OCI-LY7 (cell line): ENCODE measurements around the gene UBTF. TPM values are rescaled to one million over a fixed set of nuclear protein-coding genes. Genes with fewer than 3 reads are reported as not detected.

Experiments used
- BruUV-seq: library from RNA; stranded (reverse); fragments of 400-500 nt; replicated peaks from 2 replicates; lab custom pipeline; 2021; lab: Mats Ljungman, UMichigan
- CTCF ChIA-PET: fragments of 300-600 bp; sonication (Branson Sonifier 250); formaldehyde crosslinking; loops from one replicate; lab custom pipeline; 2022; ENCODE audit warnings: antibody characterized with exemption; ENCODE audit not compliant: unreplicated experiment; lab: Charles Lee
- POLR2A ChIA-PET: fragments of 300-600 bp; sonication (Branson Sonifier 250); formaldehyde crosslinking; loops from one replicate; lab custom pipeline; 2022; ENCODE audit warnings: antibody characterized with exemption; lab: Charles Lee
- DNase-seq: peaks from one replicate; pipeline ENCODE4 v3.0.0-alpha.2; 2015; ENCODE audit warnings: low spot score
- H2AFZ ChIP-seq: fragments of 200-600 bp; sonication (generic), shearing (Covaris generic); 2 replicates; pipeline ENCODE4 v1.6.1; 2014; ENCODE audit warnings: mild to moderate bottlenecking, antibody characterized with exemption, low read length, moderate library complexity
- H3K27ac ChIP-seq: fragments of 200-600 bp; sonication (generic); 2 replicates; pipeline ENCODE4 v1.5.1; 2014; ENCODE audit warnings: mixed run types, low read depth, mild to moderate bottlenecking, moderate library complexity, low read length, inconsistent platforms; ENCODE audit not compliant: poor library complexity, severe bottlenecking
- H3K36me3 ChIP-seq: fragments of 200-600 bp; sonication (generic); 2 replicates; pipeline ENCODE4 v1.6.1; 2014; ENCODE audit warnings: mild to moderate bottlenecking, antibody characterized with exemption, low read length, moderate library complexity, mixed read lengths; ENCODE audit not compliant: insufficient read depth
- H3K4me1 ChIP-seq: fragments of 200-600 bp; sonication (generic); 2 replicates; pipeline ENCODE4 v1.5.1; 2014; ENCODE audit warnings: mild to moderate bottlenecking, low read length; ENCODE audit not compliant: insufficient read depth, poor library complexity, severe bottlenecking
- H3K4me2 ChIP-seq: fragments of 200-600 bp; sonication (generic); 2 replicates; pipeline ENCODE4 v1.6.1; 2014; ENCODE audit warnings: mild to moderate bottlenecking, low read length
- H3K4me3 ChIP-seq: fragments of 200-600 bp; sonication (generic); 2 replicates; pipeline ENCODE4 v1.5.1; 2014; ENCODE audit warnings: mild to moderate bottlenecking, low read depth, low read length; ENCODE audit not compliant: poor library complexity, severe bottlenecking
- H3K79me2 ChIP-seq: fragments of 200-600 bp; sonication (generic); 2 replicates; pipeline ENCODE4 v1.6.1; 2016; ENCODE audit warnings: low read depth, mild to moderate bottlenecking, low read length, moderate library complexity, mixed read lengths; ENCODE audit not compliant: insufficient read depth
- H3K9me2 ChIP-seq: fragments of 200-600 bp; sonication (generic); 2 replicates; pipeline ENCODE4 v1.6.1; 2016; ENCODE audit warnings: mild to moderate bottlenecking, low read length, mixed read lengths; ENCODE audit not compliant: insufficient read depth
- H3K9me3 ChIP-seq: fragments of 200-600 bp; sonication (generic); 2 replicates; pipeline ENCODE4 v1.6.1; 2014; ENCODE audit warnings: mild to moderate bottlenecking, mixed run types, low read length, mixed read lengths
- H4K20me1 ChIP-seq: fragments of 200-600 bp; sonication (generic); 2 replicates; pipeline ENCODE4 v1.6.1; 2014; ENCODE audit warnings: mild to moderate bottlenecking, antibody characterized with exemption, low read length, moderate library complexity, mixed read lengths; ENCODE audit not compliant: insufficient read depth
- CTCF ChIP-seq: fragments of 200-600 bp; sonication (generic); conservative IDR thresholded peaks from 2 replicates; pipeline ENCODE4 v1.5.1; 2014; ENCODE audit warnings: mild to moderate bottlenecking, antibody characterized with exemption, low read length, moderate library complexity, mixed read lengths
- EZH2phosphoT487 ChIP-seq: fragments of 200-600 bp; sonication (generic); IDR thresholded peaks from 2 replicates; pipeline ENCODE4 v1.6.1; 2018; ENCODE audit warnings: low read depth, borderline replicate concordance, mild to moderate bottlenecking, mixed run types, antibody characterized with exemption, low read length, moderate library complexity, mixed read lengths
- intact Hi-C: fragments of 100-400 bp; cut with micrococcal nuclease; formaldehyde crosslinking; loops from one replicate; pipeline ENCODE4 v1.10.0; 2022; ENCODE audit not compliant: unreplicated experiment
- total RNA-seq, 2 experiments: library from RNA; depleted of rRNA in 1 of 2; stranded (reverse); fragments of >200 nt in 1 of 2; shearing (Covaris generic) in 1 of 2; gene quantifications; 2 replicates each; pipeline ENCODE4 v1.2.3, GENCODE V29; 2014 to 2022

UBTF gene
- total RNA-seq, 2 experiments from 2014 or later = 155 to 215 TPM

- TF ChIP-seq EZH2phosphoT487 = no peak
- TF ChIP-seq CTCF = no peak
- Histone ChIP-seq H3K36me3 (no peaks in the 10 kb centered on the region), H3K27ac (no peak overlapping the region), H3K4me2 (no peak overlapping the region), H2AFZ (no peak overlapping the region), H3K4me3 (no peak overlapping the region), H3K9me3 (no peaks in the 10 kb centered on the region), H3K9me2 (no peaks in the 10 kb centered on the region), H3K79me2 (peaks cover 5% of the 10 kb centered on the region; the same call in 1 of the 2 replicates), H4K20me1 (no peaks in the 10 kb centered on the region), H3K4me1 (peaks cover 18% of the 10 kb centered on the region)
- CTCF ChIA-PET = no interaction called here
- no peak for DNase-seq
- no TSS peak for BruUV-seq
- POLR2A ChIA-PET = interaction anchor here (0.7 kb wide), 1 partner anchor 126 kb away, joined by 3 read pairs; no protein-coding TSS in a partner anchor
- intact Hi-C loops = no loop called here
Measured at GRCh38 chr17:44223541-44224071, 4.1 kb upstream of the UBTF start.

DNA sequence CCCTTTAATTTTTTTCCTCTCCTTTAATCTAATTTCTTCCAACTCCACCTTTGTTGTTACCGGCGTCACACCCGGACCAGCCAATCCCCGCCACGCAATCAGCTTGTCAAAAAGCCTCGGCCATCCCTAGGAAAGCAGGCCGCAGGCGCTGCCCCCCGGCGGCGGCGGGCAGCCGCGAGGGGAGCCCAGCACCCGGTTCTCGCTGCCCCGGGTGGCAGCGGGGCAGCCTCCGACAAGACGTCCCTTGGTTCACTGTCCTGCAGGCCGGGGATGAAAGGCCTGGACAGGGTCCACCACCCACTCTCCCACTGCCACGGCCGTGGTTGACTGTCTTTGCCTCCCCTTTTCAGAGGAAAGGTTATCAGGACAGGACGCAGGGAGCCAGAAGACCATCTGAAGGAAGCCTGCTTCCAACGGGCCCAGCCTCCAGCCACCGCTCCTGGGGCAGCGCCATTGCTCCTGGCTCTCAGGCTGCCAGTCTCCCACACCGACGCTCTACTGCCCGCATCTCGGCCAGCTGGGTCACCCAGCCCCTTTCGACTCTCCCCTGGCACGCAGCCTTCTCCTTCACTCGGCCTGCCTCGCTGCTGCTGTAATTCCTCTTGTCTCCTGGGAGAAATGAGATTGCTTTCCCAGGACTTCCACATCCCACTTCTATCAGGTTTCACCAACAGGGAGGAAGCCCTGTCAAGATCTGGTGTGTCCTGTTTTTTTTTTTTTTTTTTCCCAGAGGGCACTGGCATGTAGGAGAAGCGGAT lies 2.8 kb upstream of the UBTF start:
- DNase-seq = peak; percentile 64
- ChIA-PET POLR2A (interaction anchor here (0.6 to 1.5 kb wide), 10 partner anchors 8 to 290 kb away, joined by 3 to 5 read pairs (median 4); no protein-coding TSS in a partner anchor), CTCF (interaction anchor here (0.7 kb wide), 1 partner anchor 53 kb away, joined by 3 read pairs; no protein-coding TSS in a partner anchor)
- Histone ChIP-seq H3K36me3 (peaks cover 10% of the 10 kb centered on the region), H2AFZ (no peak overlapping the region), H3K9me2 (no peaks in the 10 kb centered on the region), H3K4me1 (peaks cover 15% of the 10 kb centered on the region), H3K4me2 (peak overlapping the region; percentile 80), H3K27ac (peak overlapping the region; percentile 86), H3K79me2 (peaks cover 15% of the 10 kb centered on the region), H3K4me3 (peak overlapping the region; percentile 90), H4K20me1 (no peaks in the 10 kb centered on the region), H3K9me3 (no peaks in the 10 kb centered on the region)
- BruUV-seq = no TSS peak
- TF ChIP-seq EZH2phosphoT487 (no peak), CTCF (peak; percentile 64)
- intact Hi-C loops = no loop called here

- peaks cover 20% of the 10 kb centered on the region for H3K79me2 ChIP-seq
- H3K4me3 ChIP-seq = peak overlapping the region; percentile 90
- H3K4me2 ChIP-seq = peak overlapping the region; percentile 80
- no TSS peak for BruUV-seq
- CTCF ChIA-PET = interaction anchor here (0.7 kb wide), 1 partner anchor 53 kb away, joined by 3 read pairs; no protein-coding TSS in a partner anchor
- peak overlapping the region; percentile 5; the same call in 1 of the 2 replicates for H2AFZ ChIP-seq
- DNase-seq = no peak
- TF ChIP-seq CTCF = no peak
- no peak for TF ChIP-seq EZH2phosphoT487
- H4K20me1 ChIP-seq = no peaks in the 10 kb centered on the region
- H3K4me1 ChIP-seq = peaks cover 11% of the 10 kb centered on the region
- no peaks in the 10 kb centered on the region for H3K9me3 ChIP-seq
- intact Hi-C loops = no loop called here
- H3K27ac ChIP-seq = peak overlapping the region; percentile 86
- POLR2A ChIA-PET = interaction anchor here (0.6 to 1.5 kb wide), 9 partner anchors 9 to 290 kb away, joined by 3 to 5 read pairs (median 4); no protein-coding TSS in a partner anchor
- peaks cover 15% of the 10 kb centered on the region for H3K36me3 ChIP-seq
- no peaks in the 10 kb centered on the region for H3K9me2 ChIP-seq
Measured at GRCh38 chr17:44221862-44222111, 2.3 kb upstream of the UBTF start.
